WI38 (cell line): ENCODE results near the gene LRIG3.
"Not testable (repeated sequence)": the region's sequence is repeated elsewhere in the genome, so short reads cannot be mapped to it uniquely, and the experiment has no call there.

ENCODE experiments used
- H3K4me3 ChIP-seq: 2 replicates; pipeline ENCODE4 v1.5.1; 2011; ENCODE audit warnings: low read depth, mild to moderate bottlenecking, control low read depth, low read length
- TF ChIP-seq, protein P1 (sequence below): IDR thresholded peaks from 2 replicates; pipeline ENCODE4 v1.5.1; 2012; ENCODE audit warnings: low read depth, mild to moderate bottlenecking, control low read depth, low read length

LRIG3 gene

DNA sequence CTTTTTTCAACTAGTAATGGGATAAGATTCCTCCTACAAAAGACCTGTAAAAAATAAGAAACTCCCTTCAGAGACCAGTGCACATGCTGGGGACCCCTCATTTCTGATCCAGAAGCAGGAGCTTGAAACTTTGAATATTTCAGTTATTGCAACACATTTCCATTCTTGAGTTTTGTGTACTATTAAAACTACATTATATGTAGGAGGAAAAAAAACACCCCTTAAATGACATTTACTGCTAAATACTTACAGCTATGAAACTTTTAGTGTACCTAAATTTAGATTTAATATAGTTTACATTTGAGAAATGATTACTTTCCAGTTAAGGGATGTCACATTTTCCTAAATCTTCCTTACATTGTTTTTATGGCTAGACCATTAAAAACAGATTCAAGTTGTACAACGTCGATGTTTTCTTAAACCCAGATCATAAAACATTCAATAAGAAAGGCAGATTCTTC lies 4.1 kb downstream of the LRIG3 start:
- TF ChIP-seq, protein P1, sequence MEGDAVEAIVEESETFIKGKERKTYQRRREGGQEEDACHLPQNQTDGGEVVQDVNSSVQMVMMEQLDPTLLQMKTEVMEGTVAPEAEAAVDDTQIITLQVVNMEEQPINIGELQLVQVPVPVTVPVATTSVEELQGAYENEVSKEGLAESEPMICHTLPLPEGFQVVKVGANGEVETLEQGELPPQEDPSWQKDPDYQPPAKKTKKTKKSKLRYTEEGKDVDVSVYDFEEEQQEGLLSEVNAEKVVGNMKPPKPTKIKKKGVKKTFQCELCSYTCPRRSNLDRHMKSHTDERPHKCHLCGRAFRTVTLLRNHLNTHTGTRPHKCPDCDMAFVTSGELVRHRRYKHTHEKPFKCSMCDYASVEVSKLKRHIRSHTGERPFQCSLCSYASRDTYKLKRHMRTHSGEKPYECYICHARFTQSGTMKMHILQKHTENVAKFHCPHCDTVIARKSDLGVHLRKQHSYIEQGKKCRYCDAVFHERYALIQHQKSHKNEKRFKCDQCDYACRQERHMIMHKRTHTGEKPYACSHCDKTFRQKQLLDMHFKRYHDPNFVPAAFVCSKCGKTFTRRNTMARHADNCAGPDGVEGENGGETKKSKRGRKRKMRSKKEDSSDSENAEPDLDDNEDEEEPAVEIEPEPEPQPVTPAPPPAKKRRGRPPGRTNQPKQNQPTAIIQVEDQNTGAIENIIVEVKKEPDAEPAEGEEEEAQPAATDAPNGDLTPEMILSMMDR = no peak
- H3K4me3 ChIP-seq = peak overlapping the region; percentile 97

DNA sequence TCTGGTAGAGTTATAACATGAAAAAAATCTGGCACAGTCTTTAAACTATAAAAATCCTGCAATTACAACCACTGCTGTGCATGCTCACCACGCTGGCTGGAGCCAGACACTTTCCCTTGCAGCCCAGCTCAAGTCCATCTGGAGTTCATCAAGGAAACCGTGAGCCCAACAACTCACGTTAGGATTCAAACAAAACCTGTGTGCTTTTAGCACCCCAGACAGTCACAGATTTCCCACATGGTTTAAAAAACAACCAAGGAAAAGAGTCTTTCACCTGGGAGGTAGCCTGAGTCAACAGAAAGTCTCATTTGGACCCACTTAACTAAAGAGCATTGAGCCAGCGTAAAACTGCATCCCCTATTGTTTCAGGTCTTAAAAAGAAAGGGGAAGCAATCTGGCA lies 4.7 kb downstream of the LRIG3 start:
- peak overlapping the region; percentile 32 for H3K4me3 ChIP-seq
- TF ChIP-seq, protein P1 = no peak

DNA sequence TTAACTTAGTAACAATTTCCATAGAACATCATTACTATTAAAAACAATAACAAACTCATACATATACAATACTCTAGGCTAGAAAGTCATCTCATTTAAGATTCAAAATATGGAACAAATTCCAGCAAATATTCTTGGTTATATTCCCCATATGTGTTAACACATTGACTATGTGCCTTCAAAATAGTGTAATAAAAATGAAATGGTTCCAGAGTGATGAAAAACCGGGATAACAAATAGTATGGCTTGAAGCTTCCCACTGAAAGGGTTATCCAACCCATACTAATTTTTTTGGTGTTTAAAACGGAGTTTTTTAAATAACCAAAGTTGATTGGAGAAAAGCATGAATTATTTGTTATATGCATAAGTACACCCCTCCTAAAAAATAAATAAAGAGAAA lies 5.3 kb downstream of the LRIG3 start:
- TF ChIP-seq, protein P1 = no peak
- H3K4me3 ChIP-seq = no peak overlapping the region

DNA sequence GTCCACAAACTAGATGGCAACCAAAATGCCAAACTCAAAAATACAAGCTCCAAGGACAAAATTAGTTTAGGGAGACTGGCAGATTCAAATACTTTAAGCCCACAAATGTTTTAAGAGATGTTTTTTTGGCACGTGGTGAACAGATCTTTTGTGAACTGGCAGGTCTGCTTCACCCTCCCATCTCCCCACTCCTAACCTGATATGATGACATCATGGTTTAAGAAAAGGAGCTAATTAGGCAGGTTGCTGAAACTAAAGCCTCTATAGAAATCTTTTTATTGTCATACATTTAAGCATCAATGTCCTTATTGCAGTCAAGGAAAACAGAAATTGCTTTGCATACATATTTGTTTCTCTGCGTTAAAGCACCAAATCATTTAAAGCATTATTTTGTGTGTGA lies 5.8 kb downstream of the LRIG3 start:
- TF ChIP-seq, protein P1 = no peak
- H3K4me3 ChIP-seq = no peak overlapping the region

DNA sequence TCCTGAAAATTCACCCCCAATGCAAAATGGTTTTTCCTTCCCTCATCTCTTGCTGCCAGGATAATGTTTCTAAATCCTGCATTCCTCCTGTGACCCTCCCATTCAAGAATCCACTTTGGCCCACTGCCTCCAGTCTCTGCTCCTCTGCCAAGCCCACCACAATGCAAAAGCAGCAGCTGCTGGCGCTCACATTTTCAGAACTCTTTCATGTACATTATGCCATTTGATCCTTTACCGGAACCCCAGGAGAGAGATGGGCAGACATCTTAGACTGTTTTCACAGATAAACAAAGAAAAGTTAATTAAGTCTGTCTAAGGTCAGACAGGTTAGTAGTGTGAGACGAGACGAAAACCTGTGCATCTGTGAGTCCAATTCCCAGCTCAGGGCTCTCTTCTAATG lies 12.9 kb downstream of the LRIG3 start:
- H3K4me3 ChIP-seq = no peak overlapping the region

DNA sequence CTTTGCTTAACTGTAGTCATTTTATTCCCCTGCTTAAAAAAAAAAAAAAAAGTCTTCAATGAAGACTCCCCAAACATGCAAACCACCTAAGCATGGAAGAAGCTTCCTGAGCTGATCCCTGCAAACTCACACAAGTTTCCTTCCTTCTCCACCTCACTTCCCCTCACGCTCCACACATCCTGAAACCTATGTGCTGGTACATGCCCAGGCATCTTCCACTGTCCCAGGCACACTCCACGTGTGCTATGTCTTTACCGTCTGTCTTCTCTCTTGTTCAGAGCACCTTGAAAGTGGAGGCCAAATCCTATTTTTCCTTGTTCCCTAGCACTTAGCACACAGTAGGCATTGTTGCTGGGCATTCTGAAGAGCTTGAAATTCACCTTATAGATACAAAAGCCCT lies 13.4 kb downstream of the LRIG3 start:
- H3K4me3 ChIP-seq = no peak overlapping the region
- TF ChIP-seq, protein P1 = no peak

More for the DNA sequence above, 12.9 kb downstream of the LRIG3 start:
- TF ChIP-seq, protein P1 = no peak

DNA sequence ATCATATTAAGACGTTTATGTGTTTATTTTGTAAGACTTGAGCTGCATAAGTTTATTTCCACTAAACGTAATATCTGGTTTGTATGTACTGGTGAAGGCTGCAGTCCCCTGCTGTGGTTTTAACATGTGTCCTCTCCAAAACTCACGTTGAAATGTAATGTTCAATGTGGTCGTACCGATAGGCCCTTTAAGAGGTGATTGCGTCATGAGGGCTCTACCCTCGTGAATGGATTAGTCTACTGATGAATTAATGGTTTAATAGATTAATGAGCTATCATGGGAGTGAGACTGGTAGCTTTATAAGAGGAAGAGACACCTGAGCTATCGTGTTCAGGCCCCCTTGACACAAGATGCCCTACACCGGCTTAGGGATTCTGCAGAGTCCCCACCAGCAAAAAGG lies 14.9 kb downstream of the LRIG3 start:
- TF ChIP-seq, protein P1 = no peak
- no peak overlapping the region for H3K4me3 ChIP-seq

DNA sequence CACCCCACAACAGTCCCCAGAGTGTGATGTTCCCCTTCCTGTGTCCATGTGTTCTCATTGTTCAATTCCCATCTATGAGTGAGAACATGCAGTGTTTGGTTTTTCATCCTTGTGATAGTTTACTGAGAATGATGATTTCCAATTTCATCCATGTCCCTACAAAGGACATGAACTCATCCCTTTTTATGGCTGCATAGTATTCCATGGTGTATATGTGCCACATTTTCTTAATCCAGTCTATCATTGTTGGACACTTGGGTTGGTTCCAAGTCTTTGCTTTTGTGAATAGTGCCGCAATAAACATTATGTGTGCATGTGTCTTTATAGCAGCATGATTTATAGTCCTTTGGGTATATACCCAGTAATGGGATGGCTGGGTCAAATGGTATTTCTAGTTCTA lies 17.6 kb downstream of the LRIG3 start:
- not testable (repeated sequence) for H3K4me3 ChIP-seq
